DND-41 (cell line): ENCODE data around the gene DNAJC30.

Source experiments
- CTCF ChIP-seq: IDR thresholded peaks from 2 replicates; pipeline ENCODE4 v1.5.1; 2012; ENCODE audit warnings: borderline replicate concordance, low read length, moderate library complexity, mild to moderate bottlenecking; ENCODE audit not compliant: poor library complexity, severe bottlenecking; ENCODE audit errors: extremely low read depth
- EZH2 ChIP-seq: IDR thresholded peaks from 3 replicates; pipeline ENCODE4 v1.6.1; 2012; ENCODE audit warnings: borderline replicate concordance, low read depth, mild to moderate bottlenecking, moderate library complexity, low read length, inconsistent platforms; ENCODE audit not compliant: severe bottlenecking

GRCh38 chr7:73638911-73639310, 44.3 kb downstream of the DNAJC30 start:
- TF ChIP-seq CTCF: no peak
- TF ChIP-seq EZH2: no peak
